Activated CD4-positive, alpha-beta memory T cell treated with anti-CD3 and anti-CD28 coated beads, Interleukin-2, amount 10 ng/mL, durations not matched to agents 7 days and 5 days (primary cell): ENCODE measurements around the gene KIFC1. TPM values are rescaled to one million over a fixed set of nuclear protein-coding genes. Genes with fewer than 3 reads are reported as not detected.

ENCODE experiments used
- CTCF ChIA-PET: fragments of 350-600 bp; sonication (Branson Sonifier 250); formaldehyde crosslinking; loops from one replicate; lab custom pipeline; 2021; ENCODE audit warnings: antibody characterized with exemption, inconsistent platforms; lab: Charles Lee
- POLR2A ChIA-PET: fragments of 350-600 bp; sonication (Branson Sonifier 250); formaldehyde crosslinking; loops from one replicate; lab custom pipeline; 2021; ENCODE audit warnings: antibody characterized with exemption; lab: Charles Lee
- DNase-seq: peaks from one replicate; pipeline ENCODE4 v3.0.0-alpha.2; 2020
- H3K27ac Mint-ChIP-seq: one replicate; pipeline ENCODE4 v1.8.0; 2021; ENCODE audit warnings: mild to moderate bottlenecking, mixed read lengths
- H3K27me3 Mint-ChIP-seq: one replicate; pipeline ENCODE4 v1.8.0; 2021; ENCODE audit warnings: mixed read lengths
- H3K36me3 Mint-ChIP-seq: one replicate; pipeline ENCODE4 v1.8.0; 2021; ENCODE audit warnings: low read depth, mixed read lengths
- H3K4me1 Mint-ChIP-seq: one replicate; pipeline ENCODE4 v1.8.0; 2021; ENCODE audit warnings: mixed read lengths
- H3K4me3 Mint-ChIP-seq: one replicate; pipeline ENCODE4 v1.8.0; 2021; ENCODE audit warnings: mild to moderate bottlenecking, mixed read lengths
- H3K9me3 Mint-ChIP-seq: one replicate; pipeline ENCODE4 v1.8.0; 2021; ENCODE audit warnings: mixed read lengths
- total RNA-seq, 2 experiments: library from RNA; stranded (reverse); gene quantifications; one replicate each; pipeline ENCODE4 v1.2.3, GENCODE V29; 2021

Gene KIFC1
- total RNA-seq, 2 experiments from 2014 or later = 125 to 127 TPM

GRCh38 chr6:33455051-33455450, 63.4 kb downstream of the KIFC1 start:
- ChIA-PET POLR2A (interaction anchor here (0.8 to 2.9 kb wide), 14 partner anchors 15 to 256 kb away, joined by 3 to 19 read pairs (median 6); partner anchors contain the start of genes B3GALT4, BAK1, ITPR3 and RPS18), CTCF (interaction anchor here (0.7 to 4.3 kb wide), 8 partner anchors 15 to 153 kb away, joined by 3 to 23 read pairs (median 4); partner anchors contain the start of genes BAK1, CUTA and KIFC1)
- no peak for DNase-seq
- Mint-ChIP-seq H3K9me3 (no peaks in the 10 kb centered on the region), H3K4me3 (peak overlapping the region; percentile 83), H3K36me3 (peaks cover 12% of the 10 kb centered on the region), H3K27me3 (no peaks in the 10 kb centered on the region), H3K27ac (peak overlapping the region; percentile 79), H3K4me1 (peaks cover 25% of the 10 kb centered on the region)

- H3K27ac Mint-ChIP-seq = no peak overlapping the region
- POLR2A ChIA-PET = no interaction called here
Measured at GRCh38 chr6:33456156-33456555, 64.5 kb downstream of the KIFC1 start.

GRCh38 chr6:33458676-33459075, 67.1 kb downstream of the KIFC1 start:
- CTCF ChIA-PET = no interaction called here
- peaks cover 12% of the 10 kb centered on the region for H3K27me3 Mint-ChIP-seq
- H3K36me3 Mint-ChIP-seq = peaks cover 12% of the 10 kb centered on the region
- no peaks in the 10 kb centered on the region for H3K9me3 Mint-ChIP-seq
- DNase-seq = no peak
- no peak overlapping the region for H3K27ac Mint-ChIP-seq
- POLR2A ChIA-PET = no interaction called here
- H3K4me3 Mint-ChIP-seq = no peak overlapping the region
- H3K4me1 Mint-ChIP-seq = peaks cover 17% of the 10 kb centered on the region

More at GRCh38 chr6:33456156-33456555, 64.5 kb downstream of the KIFC1 start:
- CTCF ChIA-PET = interaction anchor here (3.1 to 4.3 kb wide), 2 partner anchors 123 to 130 kb away, joined by 13 to 23 read pairs; partner anchors contain the start of gene BAK1
- peaks cover 25% of the 10 kb centered on the region for H3K4me1 Mint-ChIP-seq
- peaks cover 12% of the 10 kb centered on the region for H3K36me3 Mint-ChIP-seq
- peak overlapping the region; percentile 13 for H3K4me3 Mint-ChIP-seq
- DNase-seq = no peak
- no peaks in the 10 kb centered on the region for H3K9me3 Mint-ChIP-seq
- H3K27me3 Mint-ChIP-seq = no peaks in the 10 kb centered on the region

GRCh38 chr6:33459226-33459625, 67.6 kb downstream of the KIFC1 start:
- DNase-seq = no peak
- Mint-ChIP-seq H3K4me3 (no peak overlapping the region), H3K27ac (no peak overlapping the region), H3K4me1 (peaks cover 13% of the 10 kb centered on the region), H3K27me3 (peaks cover 13% of the 10 kb centered on the region), H3K36me3 (peaks cover 12% of the 10 kb centered on the region), H3K9me3 (no peaks in the 10 kb centered on the region)
- ChIA-PET POLR2A (no interaction called here), CTCF (no interaction called here)

Other genes starting within 250 kb of the KIFC1 start
- gene COL11A2, start 199.4 kb upstream of the KIFC1 start, total RNA-seq = under 1 TPM; 0.53 to 0.60 TPM
- 10 to 100 TPM; 44.0 to 45.0 TPM for gene RXRB, start 191.2 kb upstream of the KIFC1 start, total RNA-seq
- gene SLC39A7, start 191.0 kb upstream of the KIFC1 start, total RNA-seq = 10 to 100 TPM; 52.8 to 53.8 TPM
- 10 to 100 TPM; 11.4 to 13.0 TPM for gene HSD17B8, start 187.2 kb upstream of the KIFC1 start, total RNA-seq
- gene RING1, start 183.3 kb upstream of the KIFC1 start, total RNA-seq = 10 to 100 TPM; 29.7 to 32.1 TPM
- gene VPS52, start 119.9 kb upstream of the KIFC1 start, total RNA-seq = 10 to 100 TPM; 53.1 to 59.7 TPM
- gene RPS18, start 119.7 kb upstream of the KIFC1 start, total RNA-seq = 1,000 to 10,000 TPM; 2,403 to 2,442 TPM
- 10 to 100 TPM; 25.2 to 26.5 TPM for gene B3GALT4, start 114.7 kb upstream of the KIFC1 start, total RNA-seq
- gene WDR46, start 102.6 kb upstream of the KIFC1 start, total RNA-seq = 10 to 100 TPM; 37.5 to 41.7 TPM
- 10 to 100 TPM; 63.5 to 65.0 TPM for gene PFDN6, start 102.2 kb upstream of the KIFC1 start, total RNA-seq
- gene RGL2, start 92.9 kb upstream of the KIFC1 start, total RNA-seq = 10 to 100 TPM; 44.3 to 45.1 TPM
- gene TAPBP, start 77.7 kb upstream of the KIFC1 start, total RNA-seq = 100 to 1,000 TPM; 243 to 249 TPM
- gene ZBTB22, start 74.1 kb upstream of the KIFC1 start, total RNA-seq = 10 to 100 TPM; 16.5 to 18.0 TPM
- 100 to 1,000 TPM in 1 of 2 experiments, 10 to 100 TPM in 1; 95.7 to 103 TPM for gene DAXX, start 68.9 kb upstream of the KIFC1 start, total RNA-seq
- 10 to 100 TPM; 46.4 to 51.4 TPM for gene PHF1, start 19.2 kb downstream of the KIFC1 start, total RNA-seq
- 100 to 1,000 TPM; 243 TPM for gene CUTA, start 26.3 kb downstream of the KIFC1 start, total RNA-seq
- 10 to 100 TPM; 35.3 to 39.7 TPM for gene SYNGAP1, start 28.2 kb downstream of the KIFC1 start, total RNA-seq
- gene ZBTB9, start 62.8 kb downstream of the KIFC1 start, total RNA-seq = 1 to 10 TPM; 6.9 to 7.4 TPM
- 100 to 1,000 TPM in 1 of 2 experiments, 10 to 100 TPM in 1; 97.9 to 100 TPM for gene BAK1, start 188.5 kb downstream of the KIFC1 start, total RNA-seq
- gene ITPR3, start 229.5 kb downstream of the KIFC1 start, total RNA-seq = 10 to 100 TPM; 54.2 to 55.1 TPM